CD4-positive, alpha-beta T cell (primary cell): ENCODE data around the gene TAF4. TPM values are rescaled to one million over a fixed set of nuclear protein-coding genes. Genes with fewer than 3 reads are reported as not detected.

Experiments
- ATAC-seq: fragments of 200-7000 bp; cut with Tn5 transposase; one replicate; pipeline ENCODE4 v1.10.0; 2022; ENCODE audit warnings: mild to moderate bottlenecking; ENCODE audit not compliant: poor library complexity
- CTCF ChIA-PET: fragments of 350-600 bp; sonication (Branson Sonifier 250); formaldehyde crosslinking; loops from one replicate; lab custom pipeline; 2021; ENCODE audit warnings: antibody characterized with exemption, inconsistent platforms; lab: Charles Lee
- POLR2A ChIA-PET: fragments of 350-600 bp; sonication (Branson Sonifier 250); formaldehyde crosslinking; loops from one replicate; lab custom pipeline; 2021; ENCODE audit warnings: antibody characterized with exemption, inconsistent platforms; lab: Charles Lee
- DNase-seq, 14 experiments: peaks; one replicate each; pipeline ENCODE4 v3.0.0-alpha.2; 2013 to 2020; ENCODE audit warnings: mixed read lengths in 2 of 14
- H3K27ac ChIP-seq, 2 donors: one replicate each; pipeline versions ENCODE4 v1.5.1 to v1.7.0; 2013; ENCODE audit warnings: low read length in 2 of 2, low read depth in 1 of 2, mild to moderate bottlenecking in 1 of 2
- H3K27me3 ChIP-seq, 2 experiments: 1 replicate in 1 of 2; 2 replicates in 1 of 2; pipeline versions ENCODE4 v1.6.1 to v1.7.0; 2013; ENCODE audit warnings: low read length in 2 of 2, control low read depth in 1 of 2, mild to moderate bottlenecking in 1 of 2, moderate library complexity in 1 of 2; ENCODE audit not compliant: insufficient read depth in 2 of 2, control insufficient read depth in 1 of 2
- H3K36me3 ChIP-seq: one replicate; pipeline ENCODE4 v1.6.1; 2013; ENCODE audit warnings: low read length, control low read depth; ENCODE audit not compliant: insufficient read depth
- H3K4me1 ChIP-seq: one replicate; pipeline ENCODE4 v1.6.1; 2013; ENCODE audit warnings: low read length, control low read depth; ENCODE audit not compliant: insufficient read depth
- H3K4me3 ChIP-seq: one replicate; pipeline ENCODE4 v1.5.1; 2013; ENCODE audit warnings: mild to moderate bottlenecking, low read length, moderate library complexity
- H3K9me3 ChIP-seq, 2 experiments: 1 replicate in 1 of 2; 2 replicates in 1 of 2; pipeline versions ENCODE4 v1.6.1 to v1.7.0; 2013; ENCODE audit warnings: low read length in 2 of 2, mild to moderate bottlenecking in 2 of 2, control low read depth in 1 of 2, moderate library complexity in 1 of 2; ENCODE audit not compliant: control insufficient read depth in 1 of 2, insufficient read depth in 1 of 2
- H3K27ac Mint-ChIP-seq: one replicate; pipeline ENCODE4 v1.8.0; 2020; ENCODE audit warnings: mixed read lengths
- H3K27me3 Mint-ChIP-seq: one replicate; pipeline ENCODE4 v1.8.0; 2021; ENCODE audit warnings: mixed read lengths
- H3K36me3 Mint-ChIP-seq: one replicate; pipeline ENCODE4 v1.8.0; 2021; ENCODE audit warnings: low read depth, mixed read lengths
- H3K4me1 Mint-ChIP-seq: one replicate; pipeline ENCODE4 v1.8.0; 2021; ENCODE audit warnings: low read depth, mixed read lengths
- H3K4me3 Mint-ChIP-seq: one replicate; pipeline ENCODE4 v1.8.0; 2020; ENCODE audit warnings: mild to moderate bottlenecking, mixed read lengths
- H3K9me3 Mint-ChIP-seq: one replicate; pipeline ENCODE4 v1.8.0; 2020; ENCODE audit warnings: mixed read lengths
- intact Hi-C, 2 experiments: fragments of 100-400 bp; cut with DNase I in 1 of 2; cut with micrococcal nuclease in 1 of 2; formaldehyde crosslinking; loops; one replicate each; pipeline versions ENCODE4 v1.15.1 to v1.9.0; 2023 to 2025; cut with DNase I, micrococcal nuclease
- total RNA-seq, 174 experiments: library from RNA in 2 of 174; stranded (reverse) in 2 of 174; gene quantifications; one replicate each; pipeline ENCODE4 v1.2.3 and lab custom pipeline; 2021 to 2026
- TF ChIP-seq, protein P1 (sequence below): fragments of 200-600 bp; IDR thresholded peaks from one replicate; pipeline ENCODE4 v1.8.0; 2022; ENCODE audit warnings: antibody characterized with exemption, mild to moderate bottlenecking

Gene TAF4
- total RNA-seq, 2 experiments from 2014 or later: 11.1 to 12.5 TPM

GRCh38 chr20:62027698-62028321 is 37.9 kb downstream of the TAF4 start:
- no peak overlapping the region for H3K4me3 Mint-ChIP-seq
- POLR2A ChIA-PET: no interaction called here
- H3K4me3 ChIP-seq: no peak overlapping the region
- DNase-seq (no peak), ATAC-seq (no peak)
- no peaks in the 10 kb centered on the region for H3K36me3 Mint-ChIP-seq
- CTCF ChIA-PET: no interaction called here
- intact Hi-C loops: loop anchor here in 1 of 2 experiments (5.0 kb wide), 2 partner anchors 34 to 129 kb away; no protein-coding TSS in a partner anchor
- no peaks in the 10 kb centered on the region for H3K27me3 Mint-ChIP-seq
- peaks cover 52% of the 10 kb centered on the region for H3K4me1 ChIP-seq
- no peaks in the 10 kb centered on the region for H3K9me3 Mint-ChIP-seq
- TF ChIP-seq, protein P1, sequence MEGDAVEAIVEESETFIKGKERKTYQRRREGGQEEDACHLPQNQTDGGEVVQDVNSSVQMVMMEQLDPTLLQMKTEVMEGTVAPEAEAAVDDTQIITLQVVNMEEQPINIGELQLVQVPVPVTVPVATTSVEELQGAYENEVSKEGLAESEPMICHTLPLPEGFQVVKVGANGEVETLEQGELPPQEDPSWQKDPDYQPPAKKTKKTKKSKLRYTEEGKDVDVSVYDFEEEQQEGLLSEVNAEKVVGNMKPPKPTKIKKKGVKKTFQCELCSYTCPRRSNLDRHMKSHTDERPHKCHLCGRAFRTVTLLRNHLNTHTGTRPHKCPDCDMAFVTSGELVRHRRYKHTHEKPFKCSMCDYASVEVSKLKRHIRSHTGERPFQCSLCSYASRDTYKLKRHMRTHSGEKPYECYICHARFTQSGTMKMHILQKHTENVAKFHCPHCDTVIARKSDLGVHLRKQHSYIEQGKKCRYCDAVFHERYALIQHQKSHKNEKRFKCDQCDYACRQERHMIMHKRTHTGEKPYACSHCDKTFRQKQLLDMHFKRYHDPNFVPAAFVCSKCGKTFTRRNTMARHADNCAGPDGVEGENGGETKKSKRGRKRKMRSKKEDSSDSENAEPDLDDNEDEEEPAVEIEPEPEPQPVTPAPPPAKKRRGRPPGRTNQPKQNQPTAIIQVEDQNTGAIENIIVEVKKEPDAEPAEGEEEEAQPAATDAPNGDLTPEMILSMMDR: no peak
- peak overlapping the region; percentile 20 for H3K27ac Mint-ChIP-seq
- no peaks in the 10 kb centered on the region for H3K27me3 ChIP-seq
- H3K4me1 Mint-ChIP-seq: peaks cover 61% of the 10 kb centered on the region
- no peaks in the 10 kb centered on the region for H3K36me3 ChIP-seq
- H3K27ac ChIP-seq: no peak overlapping the region
- no peaks in the 10 kb centered on the region for H3K9me3 ChIP-seq

GRCh38 chr20:62027116-62027515 is 38.6 kb downstream of the TAF4 start:
- no peak overlapping the region for H3K4me3 ChIP-seq
- H3K27me3 Mint-ChIP-seq: no peaks in the 10 kb centered on the region
- H3K27ac Mint-ChIP-seq: peak overlapping the region; percentile 20
- ChIA-PET POLR2A (interaction anchor here (1.2 kb wide), 2 partner anchors 97 to 116 kb away, joined by 3 read pairs; partner anchors contain the start of genes PSMA7 and SS18L1), CTCF (interaction anchor here (1.7 to 2.0 kb wide), 2 partner anchors 16 to 109 kb away, joined by 3 to 12 read pairs; no protein-coding TSS in a partner anchor)
- intact Hi-C loops: loop anchor here in 1 of 2 experiments (5.0 kb wide), 2 partner anchors 35 to 130 kb away; no protein-coding TSS in a partner anchor
- TF ChIP-seq, protein P1: no peak
- ATAC-seq (no peak), DNase-seq (no peak)
- no peaks in the 10 kb centered on the region for H3K9me3 ChIP-seq
- no peaks in the 10 kb centered on the region for H3K36me3 ChIP-seq
- peaks cover 54% of the 10 kb centered on the region for H3K4me1 Mint-ChIP-seq
- H3K36me3 Mint-ChIP-seq: no peaks in the 10 kb centered on the region
- H3K9me3 Mint-ChIP-seq: no peaks in the 10 kb centered on the region
- H3K27me3 ChIP-seq: no peaks in the 10 kb centered on the region
- H3K4me3 Mint-ChIP-seq: no peak overlapping the region
- peaks cover 47% of the 10 kb centered on the region for H3K4me1 ChIP-seq
- H3K27ac ChIP-seq: no peak overlapping the region

DNA sequence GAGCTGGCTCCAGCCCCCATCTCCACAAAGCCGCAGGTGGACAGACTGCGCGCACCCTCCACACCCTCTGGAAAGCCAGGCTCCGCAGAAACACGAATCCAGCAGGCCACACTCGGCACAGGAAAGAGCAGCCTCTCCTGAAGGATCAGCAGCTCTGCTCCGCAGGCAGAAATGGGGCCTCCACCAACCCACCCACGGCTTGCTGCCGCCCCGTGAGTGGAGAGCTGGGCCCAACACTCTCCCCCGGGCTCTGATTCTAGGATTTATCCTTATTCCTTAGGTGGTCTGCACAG is 39.2 kb downstream of the TAF4 start:
- intact Hi-C loops: loop anchor here (1.0 to 5.0 kb wide), 4 partner anchors 36 to 131 kb away; no protein-coding TSS in a partner anchor
- no peaks in the 10 kb centered on the region for H3K27me3 ChIP-seq
- no peak overlapping the region for H3K27ac ChIP-seq
- ChIA-PET POLR2A (interaction anchor here (1.2 kb wide), 4 partner anchors 95 to 117 kb away, joined by 3 to 5 read pairs (median 4); partner anchors contain the start of genes LSM14B, PSMA7 and SS18L1), CTCF (interaction anchor here (1.1 to 2.0 kb wide), 4 partner anchors 15 to 109 kb away, joined by 3 to 12 read pairs (median 4); no protein-coding TSS in a partner anchor)
- H3K4me1 ChIP-seq: peaks cover 40% of the 10 kb centered on the region
- TF ChIP-seq, protein P1: no peak
- Mint-ChIP-seq H3K27me3 (no peaks in the 10 kb centered on the region), H3K27ac (no peak overlapping the region), H3K9me3 (no peaks in the 10 kb centered on the region), H3K36me3 (no peaks in the 10 kb centered on the region), H3K4me1 (peaks cover 48% of the 10 kb centered on the region), H3K4me3 (no peak overlapping the region)
- no peak overlapping the region for H3K4me3 ChIP-seq
- ATAC-seq (no peak), DNase-seq (no peak)
- no peaks in the 10 kb centered on the region for H3K9me3 ChIP-seq
- H3K36me3 ChIP-seq: no peaks in the 10 kb centered on the region
